Measurements from ENCODE around the gene KATNIP. TPM values are rescaled to one million over a fixed set of nuclear protein-coding genes. Genes with fewer than 3 reads are reported as not detected.
"Not testable (repeated sequence)": the region's sequence is repeated elsewhere in the genome, so short reads cannot be mapped to it uniquely, and the experiment has no call there.

The KATNIP gene
- total RNA-seq, 2 experiments from 2014 or later = 9.6 to 11.5 TPM

- Mint-ChIP-seq H3K4me1 (ENCODE audit: low read depth) (no peaks in the 10 kb centered on the region), H3K9me3 (no peaks in the 10 kb centered on the region), H3K36me3 (ENCODE audit: low read depth) (no peaks in the 10 kb centered on the region), H3K4me3 (no peak overlapping the region), H3K27ac (no peak overlapping the region), H3K27me3 (no peaks in the 10 kb centered on the region)
- TF ChIP-seq CTCF (IDR thresholded peaks at IDR 0.05) = no peak
- POLR2A ChIA-PET = interaction anchor here (1.1 kb wide), 1 partner anchor 13 kb away, joined by 3 read pairs; no protein-coding TSS in a partner anchor
- CTCF ChIA-PET = no interaction called here
- intact Hi-C loops (cut with micrococcal nuclease) = no loop called here
- DNase-seq (no peak), ATAC-seq (no peak)
Measured at GRCh38 chr16:27564224-27564623, 14.3 kb downstream of the KATNIP start.

GRCh38 chr16:27566417-27566816, 16.5 kb downstream of the KATNIP start:
- Mint-ChIP-seq H3K36me3 (ENCODE audit: low read depth) (no peaks in the 10 kb centered on the region), H3K4me3 (no peak overlapping the region), H3K27me3 (no peaks in the 10 kb centered on the region), H3K27ac (no peak overlapping the region), H3K9me3 (no peaks in the 10 kb centered on the region), H3K4me1 (ENCODE audit: low read depth) (no peaks in the 10 kb centered on the region)
- ATAC-seq (no peak), DNase-seq (no peak)
- intact Hi-C loops (cut with micrococcal nuclease) = no loop called here
- TF ChIP-seq CTCF (IDR thresholded peaks at IDR 0.05) = no peak
- POLR2A ChIA-PET = no interaction called here
- CTCF ChIA-PET = no interaction called here

GRCh38 chr16:27568077-27568476, 18.1 kb downstream of the KATNIP start:
- no peak for TF ChIP-seq CTCF (IDR thresholded peaks at IDR 0.05)
- no peak for ATAC-seq
- H3K27me3 Mint-ChIP-seq = no peaks in the 10 kb centered on the region
- no peak overlapping the region for H3K27ac Mint-ChIP-seq
- POLR2A ChIA-PET = no interaction called here
- no peaks in the 10 kb centered on the region for H3K36me3 Mint-ChIP-seq (ENCODE audit: low read depth)
- H3K4me1 Mint-ChIP-seq (ENCODE audit: low read depth) = no peaks in the 10 kb centered on the region
- intact Hi-C loops (cut with micrococcal nuclease) = no loop called here
- H3K9me3 Mint-ChIP-seq = no peaks in the 10 kb centered on the region
- H3K4me3 Mint-ChIP-seq = no peak overlapping the region
- CTCF ChIA-PET = interaction anchor here (0.8 kb wide), 1 partner anchor 52 kb away, joined by 4 read pairs; no protein-coding TSS in a partner anchor
- DNase-seq = no peak

GRCh38 chr16:27570986-27571385, 21.0 kb downstream of the KATNIP start:
- H3K4me3 Mint-ChIP-seq; intact Hi-C loops (cut with micrococcal nuclease); H3K36me3 Mint-ChIP-seq (ENCODE audit: low read depth); DNase-seq; ATAC-seq; POLR2A ChIA-PET; CTCF ChIA-PET; H3K4me1 Mint-ChIP-seq (ENCODE audit: low read depth); H3K27ac Mint-ChIP-seq; H3K27me3 Mint-ChIP-seq; H3K9me3 Mint-ChIP-seq: not testable (repeated sequence)

GRCh38 chr16:27571433-27572326, 21.7 kb downstream of the KATNIP start:
- intact Hi-C loops (cut with micrococcal nuclease) = no loop called here

More at GRCh38 chr16:27571433-27572326, 21.7 kb downstream of the KATNIP start:
- DNase-seq (no peak), ATAC-seq (no peak)
- ChIA-PET POLR2A (interaction anchor here (0.6 kb wide), 1 partner anchor 16 kb away, joined by 4 read pairs; no protein-coding TSS in a partner anchor), CTCF (interaction anchor here (1.0 kb wide), 1 partner anchor 12 kb away, joined by 3 read pairs; no protein-coding TSS in a partner anchor)
- Mint-ChIP-seq H3K27me3 (no peaks in the 10 kb centered on the region), H3K4me1 (ENCODE audit: low read depth) (no peaks in the 10 kb centered on the region), H3K4me3 (no peak overlapping the region), H3K27ac (no peak overlapping the region), H3K9me3 (no peaks in the 10 kb centered on the region), H3K36me3 (ENCODE audit: low read depth) (no peaks in the 10 kb centered on the region)
- no peak for TF ChIP-seq CTCF (IDR thresholded peaks at IDR 0.05)
